Activated CD8-positive, alpha-beta memory T cell treated with anti-CD3 and anti-CD28 coated beads for 36 hours (primary cell): ENCODE measurements around the gene ACOXL. TPM values are rescaled to one million over a fixed set of nuclear protein-coding genes. Genes with fewer than 3 reads are reported as not detected.

ENCODE experiments used
- CTCF ChIA-PET: fragments of 350-600 bp; sonication (Branson Sonifier 250); formaldehyde crosslinking; loops from one replicate; lab custom pipeline; 2021; ENCODE audit warnings: antibody characterized with exemption; lab: Charles Lee
- POLR2A ChIA-PET: fragments of 350-600 bp; sonication (Branson Sonifier 250); formaldehyde crosslinking; loops from one replicate; lab custom pipeline; 2021; ENCODE audit warnings: antibody characterized with exemption; lab: Charles Lee
- total RNA-seq, 2 experiments: library from RNA; stranded (reverse); gene quantifications; one replicate each; pipeline ENCODE4 v1.2.3, GENCODE V29; 2021

The ACOXL gene
- total RNA-seq, 2 experiments from 2014 or later: 0.23 to 0.30 TPM

GRCh38 chr2:110777531-110778311 lies 45.3 kb downstream of the ACOXL start:
- CTCF ChIA-PET: no interaction called here
- POLR2A ChIA-PET: no interaction called here

- POLR2A ChIA-PET: no interaction called here
Observed at GRCh38 chr2:110780461-110780860, 48.1 kb downstream of the ACOXL start.

GRCh38 chr2:110783196-110783873 lies 51.0 kb downstream of the ACOXL start:
- CTCF ChIA-PET: interaction anchor here (0.6 to 1.0 kb wide), 2 partner anchors 19 to 28 kb away, joined by 3 read pairs; no protein-coding TSS in a partner anchor
- POLR2A ChIA-PET: no interaction called here

More at GRCh38 chr2:110780461-110780860, 48.1 kb downstream of the ACOXL start:
- CTCF ChIA-PET: no interaction called here

- ChIA-PET POLR2A (no interaction called here), CTCF (interaction anchor here (0.6 to 1.0 kb wide), 2 partner anchors 18 to 27 kb away, joined by 3 read pairs; no protein-coding TSS in a partner anchor)
Observed at GRCh38 chr2:110784047-110784631, 51.8 kb downstream of the ACOXL start.

- ChIA-PET POLR2A (no interaction called here), CTCF (no interaction called here)
Observed at GRCh38 chr2:110785439-110785838, 53.1 kb downstream of the ACOXL start.

GRCh38 chr2:110788976-110789375 lies 56.6 kb downstream of the ACOXL start:
- ChIA-PET CTCF (no interaction called here), POLR2A (no interaction called here)

- CTCF ChIA-PET: no interaction called here
- POLR2A ChIA-PET: no interaction called here
Observed at GRCh38 chr2:110789706-110790105, 57.3 kb downstream of the ACOXL start.

GRCh38 chr2:110790907-110791306 lies 58.5 kb downstream of the ACOXL start:
- POLR2A ChIA-PET: no interaction called here
- CTCF ChIA-PET: interaction anchor here (1.4 kb wide), 1 partner anchor 22 kb away, joined by 3 read pairs; no protein-coding TSS in a partner anchor

GRCh38 chr2:110791435-110791834 lies 59.1 kb downstream of the ACOXL start:
- POLR2A ChIA-PET: no interaction called here
- CTCF ChIA-PET: interaction anchor here (1.4 kb wide), 1 partner anchor 22 kb away, joined by 3 read pairs; no protein-coding TSS in a partner anchor

GRCh38 chr2:110793034-110793433 lies 60.7 kb downstream of the ACOXL start:
- POLR2A ChIA-PET: no interaction called here
- CTCF ChIA-PET: no interaction called here

- CTCF ChIA-PET: no interaction called here
- POLR2A ChIA-PET: no interaction called here
Observed at GRCh38 chr2:110794390-110794789, 62.0 kb downstream of the ACOXL start.

GRCh38 chr2:110794951-110795350 lies 62.6 kb downstream of the ACOXL start:
- CTCF ChIA-PET: no interaction called here

GRCh38 chr2:110796716-110797301 lies 64.4 kb downstream of the ACOXL start:
- POLR2A ChIA-PET: no interaction called here
- CTCF ChIA-PET: no interaction called here

More at GRCh38 chr2:110794951-110795350, 62.6 kb downstream of the ACOXL start:
- POLR2A ChIA-PET: no interaction called here

GRCh38 chr2:110799376-110799775 lies 67.0 kb downstream of the ACOXL start:
- CTCF ChIA-PET: no interaction called here

GRCh38 chr2:110800611-110801402 lies 68.4 kb downstream of the ACOXL start:
- ChIA-PET CTCF (no interaction called here), POLR2A (no interaction called here)

More at GRCh38 chr2:110799376-110799775, 67.0 kb downstream of the ACOXL start:
- POLR2A ChIA-PET: no interaction called here

- ChIA-PET CTCF (interaction anchor here (0.9 kb wide), 1 partner anchor 18 kb away, joined by 3 read pairs; no protein-coding TSS in a partner anchor), POLR2A (no interaction called here)
Observed at GRCh38 chr2:110802208-110802932, 70.0 kb downstream of the ACOXL start.

- CTCF ChIA-PET: no interaction called here
- POLR2A ChIA-PET: no interaction called here
Observed at GRCh38 chr2:110804433-110804832, 72.1 kb downstream of the ACOXL start.

- POLR2A ChIA-PET: interaction anchor here (0.6 kb wide), 1 partner anchor 56 kb away, joined by 5 read pairs; no protein-coding TSS in a partner anchor
Observed at GRCh38 chr2:110804915-110805314, 72.5 kb downstream of the ACOXL start.

More at GRCh38 chr2:110804915-110805314, 72.5 kb downstream of the ACOXL start:
- CTCF ChIA-PET: interaction anchor here (0.9 kb wide), 1 partner anchor 62 kb away, joined by 3 read pairs; no protein-coding TSS in a partner anchor
